Sigmoid colon (tissue), 7 donors: ENCODE measurements around the gene ZNF550. TPM values are rescaled to one million over a fixed set of nuclear protein-coding genes. Genes with fewer than 3 reads are reported as not detected.
A peak's percentile ranks its signal among the peaks of the same experiment; 100 is the strongest.

Source experiments
- DNase-seq: peaks from one replicate; pipeline ENCODE4 v3.0.0-alpha.2; 2019
- H3K27ac ChIP-seq, 4 donors: fragments of 200-600 bp; sonication (generic); one replicate each; pipeline ENCODE4 v1.5.1; 2016 to 2019; ENCODE audit warnings: mild to moderate bottlenecking in 1 of 4
- H3K27me3 ChIP-seq, 3 donors: fragments of 200-600 bp; sonication (generic); one replicate each; pipeline ENCODE4 v1.5.1; 2019; ENCODE audit warnings: mild to moderate bottlenecking in 1 of 3
- H3K36me3 ChIP-seq, 4 donors: fragments of 200-600 bp; sonication (generic); one replicate each; pipeline ENCODE4 v1.5.1; 2016 to 2019
- H3K4me1 ChIP-seq, 4 donors: fragments of 200-600 bp; sonication (generic); one replicate each; pipeline ENCODE4 v1.5.1; 2017 to 2019
- H3K4me3 ChIP-seq, 4 donors: fragments of 200-600 bp; sonication (generic); one replicate each; pipeline ENCODE4 v1.5.1; 2017 to 2019; ENCODE audit warnings: mild to moderate bottlenecking in 2 of 4, moderate library complexity in 1 of 4
- H3K9me3 ChIP-seq, 4 donors: fragments of 200-600 bp in 3 of 4; sonication (generic) in 3 of 4; one replicate each; pipeline versions ENCODE4 v1.5.1 to v1.6.1; 2013 to 2019
- CTCF ChIP-seq, 4 experiments: fragments of 450-650 bp in 3 of 4; fragments of 200-600 bp in 1 of 4; IDR thresholded peaks; one replicate each; pipeline ENCODE4 v1.5.1; 2016 to 2019; ENCODE audit warnings: antibody characterized with exemption in 4 of 4, mild to moderate bottlenecking in 3 of 4, moderate library complexity in 2 of 4
- EP300 ChIP-seq, 4 donors: sonication (generic); formaldehyde crosslinking; IDR thresholded peaks; one replicate each; pipeline ENCODE4 v1.6.1; 2017; ENCODE audit warnings: antibody characterized with exemption in 4 of 4
- POLR2A ChIP-seq, 2 donors: fragments of 450-650 bp; IDR thresholded peaks; one replicate each; pipeline ENCODE4 v1.6.1; 2016; ENCODE audit warnings: antibody characterized with exemption in 2 of 2, mild to moderate bottlenecking in 2 of 2, moderate library complexity in 2 of 2
- POLR2AphosphoS5 ChIP-seq, 4 donors: sonication (generic); formaldehyde crosslinking; IDR thresholded peaks; one replicate each; pipeline ENCODE4 v1.6.1; 2017; ENCODE audit warnings: antibody characterized with exemption in 4 of 4
- WGBS, 2 donors: extraction: QIAGEN DNeasy Blood & Tissue Kit; methylation state at CpG; one replicate each; pipeline ENCODE4 v1.1.7; 2013; 5-methylcytosine and 5-hydroxymethylcytosine counted together
- intact Hi-C: fragments of 100-400 bp; cut with DNase I; formaldehyde crosslinking; loops from one replicate; pipeline ENCODE4 v1.15.1; 2023
- polyA plus RNA-seq, 3 donors: library from polyadenylated mRNA; stranded (reverse); fragments of 200-250 nt; gene quantifications; one replicate each; pipeline ENCODE4 v1.2.3, GENCODE V29; 2013
- total RNA-seq, 4 donors: library from RNA; depleted of rRNA; stranded (reverse); fragments of >200 nt; gene quantifications; one replicate each; pipeline ENCODE4 v1.1.0, GENCODE V29; 2016
- donor health status: healthy with polysubstance abuse.
- donor health status: Bipolar disorder and iron deficiency.
- donor health status: healthy.

ZNF550 gene
- 1 to 10 TPM; 4.1 to 6.6 (median 5.0) TPM for total RNA-seq
- polyA plus RNA-seq: 1 to 10 TPM in 2 of 3 donors, under 1 TPM in 1; 0.92 to 3.7 (median 1.2) TPM

- H3K4me3 ChIP-seq: peak within 1 kb of the TSS; percentile 59 to 92 (median 88)
- H3K27ac ChIP-seq: peak within 1 kb of the TSS; percentile 68 to 78 (median 72)
- peaks cover 10 to 21% (median 19%) of the 10 kb centered on the region in 4 donors for H3K36me3 ChIP-seq
- intact Hi-C loops: loop anchor here (1.0 to 2.0 kb wide), 2 partner anchors 19 to 40 kb away; partner anchors contain the start of genes ZNF416 and ZNF530
- H3K4me1 ChIP-seq: peaks cover 0 to 20% (median 16%) of the 10 kb centered on the region in 4 donors
- TF ChIP-seq EP300 (IDR thresholded peaks at IDR 0.05) (no peak), CTCF (IDR thresholded peaks at IDR 0.05) (no peak), POLR2A (IDR thresholded peaks at IDR 0.05) (peak; percentile 34 to 35), POLR2AphosphoS5 (IDR thresholded peaks at IDR 0.05) (peak; percentile 67 to 86 (median 81))
- 0% methylated on average over 56 of the region's 56 CpGs for WGBS, 2 donors
- H3K27me3 ChIP-seq: no peaks in the 10 kb centered on the region
- peaks cover 0 to 18% (median 2%) of the 10 kb centered on the region in 4 donors for H3K9me3 ChIP-seq
- peak; percentile 94 for DNase-seq
These were observed at the start of gene ZNF550 for GRCh38 chr19:57559404-57560025. TSS of gene ZNF550 (minus strand) at chr19:57559863. CDS start at chr19:57559682, 181 bp downstream.

- 97% methylated on average over 5 of the region's 5 CpGs for whole genome bisulfite sequencing, 2 donors
- H3K4me1 ChIP-seq: no peaks in the 10 kb centered on the region
- H3K4me3 ChIP-seq: no peak overlapping the region
- H3K27me3 ChIP-seq: no peaks in the 10 kb centered on the region
- TF ChIP-seq EP300 (IDR thresholded peaks at IDR 0.05) (no peak), CTCF (IDR thresholded peaks at IDR 0.05) (no peak), POLR2AphosphoS5 (IDR thresholded peaks at IDR 0.05) (no peak), POLR2A (IDR thresholded peaks at IDR 0.05) (no peak)
- no peak overlapping the region for H3K27ac ChIP-seq
- intact Hi-C loops: no loop called here
- peaks cover 0 to 48% (median 15%) of the 10 kb centered on the region in 4 donors for H3K9me3 ChIP-seq
- no peak for DNase-seq
- peaks cover 4 to 46% (median 18%) of the 10 kb centered on the region in 4 donors for H3K36me3 ChIP-seq
These were observed 47.3 kb upstream of the ZNF550 start for GRCh38 chr19:57606931-57607330.

GRCh38 chr19:57599761-57600383 is 40.2 kb upstream of the ZNF550 start, which contains the start of gene ZNF530:
TSS of gene ZNF530 (plus strand) at chr19:57599885. CDS start at chr19:57604346, 4,461 bp downstream.
- intact Hi-C loops: loop anchor here (1.0 to 2.0 kb wide), 2 partner anchors 21 to 41 kb away; partner anchors contain the start of genes ZNF416 and ZNF550
- WGBS, 2 donors: 1% methylated on average over 53 of the region's 53 CpGs
- Histone ChIP-seq H3K9me3 (peaks cover 0 to 10% (median 2%) of the 10 kb centered on the region in 4 donors), H3K36me3 (peaks cover 0 to 15% (median 4%) of the 10 kb centered on the region in 4 donors), H3K27me3 (no peaks in the 10 kb centered on the region), H3K4me3 (peak within 1 kb of the TSS; percentile 68 to 88 (median 70)), H3K4me1 (peaks cover 0 to 13% (median 9%) of the 10 kb centered on the region in 4 donors), H3K27ac (peak within 1 kb of the TSS in 3 of 4 donors; percentile 50 to 57 (median 55))
- TF ChIP-seq POLR2AphosphoS5 (IDR thresholded peaks at IDR 0.05): peak; percentile 54 to 86 (median 84)
- TF ChIP-seq POLR2A (IDR thresholded peaks at IDR 0.05): no peak
- DNase-seq: peak; percentile 97

DNA sequence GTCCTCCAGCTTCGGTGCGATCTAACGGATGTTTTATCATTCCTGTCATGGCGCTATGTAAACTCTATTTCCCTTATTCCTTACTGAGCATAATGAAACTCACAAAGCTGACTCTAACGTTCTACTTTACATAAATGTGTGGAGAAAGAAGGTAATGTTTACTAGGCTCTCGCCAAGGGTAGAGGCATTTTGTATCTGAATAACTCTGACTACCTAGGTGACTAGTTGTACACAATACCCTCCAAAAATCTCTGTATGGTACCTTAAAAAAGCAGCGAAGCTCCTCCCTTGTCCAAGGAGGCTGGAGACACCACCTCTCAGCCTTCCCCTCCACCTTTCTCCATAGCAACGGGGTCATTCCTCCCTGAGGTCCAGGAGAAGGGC is 39.7 kb upstream of the ZNF550 start:
- peaks cover 0 to 13% (median 9%) of the 10 kb centered on the region in 4 donors for H3K4me1 ChIP-seq
- H3K4me3 ChIP-seq: peak overlapping the region; percentile 68 to 88 (median 70)
- WGBS, 2 donors: 57 to 58% methylated on average over 8 of the region's 8 CpGs
- H3K27me3 ChIP-seq: no peaks in the 10 kb centered on the region
- intact Hi-C loops: loop anchor here (1.0 to 2.0 kb wide), 2 partner anchors 21 to 40 kb away; partner anchors contain the start of genes ZNF416 and ZNF550
- H3K27ac ChIP-seq: peak overlapping the region in 3 of 4 donors; percentile 50 to 57 (median 55)
- H3K9me3 ChIP-seq: peaks cover 0 to 9% (median 1%) of the 10 kb centered on the region in 4 donors
- peaks cover 0 to 10% (median 2%) of the 10 kb centered on the region in 4 donors for H3K36me3 ChIP-seq
- no peak for TF ChIP-seq CTCF (IDR thresholded peaks at IDR 0.05)
- no peak for TF ChIP-seq EP300 (IDR thresholded peaks at IDR 0.05)
- TF ChIP-seq POLR2A (IDR thresholded peaks at IDR 0.05): no peak
- no peak for TF ChIP-seq POLR2AphosphoS5 (IDR thresholded peaks at IDR 0.05)
- DNase-seq: no peak

DNA sequence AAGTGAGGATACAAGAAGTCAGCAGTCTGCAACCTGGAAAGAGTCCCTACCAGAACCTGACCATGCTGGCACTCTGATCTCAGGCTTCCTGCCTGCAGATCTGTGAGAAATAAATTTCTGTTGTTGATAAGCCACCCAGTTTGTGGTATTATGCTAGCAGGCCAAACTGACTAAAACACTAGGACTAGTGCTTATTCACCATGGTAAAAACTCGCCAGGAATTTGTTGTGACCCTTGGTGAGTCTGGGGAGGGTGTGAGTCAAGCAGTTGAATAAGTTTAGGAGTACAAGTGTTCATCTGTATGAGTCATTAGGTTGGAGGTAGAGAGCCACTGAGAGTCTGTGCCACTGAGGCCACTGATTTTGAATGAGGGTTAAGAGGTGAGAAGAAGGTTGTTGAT is 27.9 kb upstream of the ZNF550 start:
- no peaks in the 10 kb centered on the region for H3K27me3 ChIP-seq
- no peak overlapping the region for H3K27ac ChIP-seq
- 83 to 96% methylated on average over 1 of the region's 1 CpG for WGBS, 2 donors
- H3K4me3 ChIP-seq: no peak overlapping the region
- intact Hi-C loops: no loop called here
- peaks cover 33 to 67% (median 48%) of the 10 kb centered on the region in 4 donors for H3K9me3 ChIP-seq
- TF ChIP-seq EP300 (IDR thresholded peaks at IDR 0.05): no peak
- no peak for TF ChIP-seq CTCF (IDR thresholded peaks at IDR 0.05)
- no peak for TF ChIP-seq POLR2AphosphoS5 (IDR thresholded peaks at IDR 0.05)
- TF ChIP-seq POLR2A (IDR thresholded peaks at IDR 0.05): no peak
- DNase-seq: no peak
- peaks cover 0 to 20% (median 15%) of the 10 kb centered on the region in 4 donors for H3K4me1 ChIP-seq
- peaks cover 23 to 49% (median 41%) of the 10 kb centered on the region in 4 donors for H3K36me3 ChIP-seq
